GM10266 (cell line): ENCODE data around the gene HTR2A.
A peak's percentile ranks its signal among the peaks of the same experiment; 100 is the strongest.

Experiments
- DNase-seq: peaks from one replicate; pipeline ENCODE4 v3.0.0; 2012; ENCODE audit errors: extremely low spot score
- CTCF ChIP-seq: IDR thresholded peaks from 2 replicates; pipeline ENCODE4 v1.5.1; 2012; ENCODE audit warnings: mild to moderate bottlenecking, low read depth; ENCODE audit not compliant: control insufficient read depth, insufficient read depth; ENCODE audit errors: missing control alignments

HTR2A gene

GRCh38 chr13:46844431-46844830 is 52.4 kb downstream of the HTR2A start:
- DNase-seq, result no peak
- no peak for TF ChIP-seq CTCF

- TF ChIP-seq CTCF, result no peak
- DNase-seq, result no peak
Observed at GRCh38 chr13:46839399-46839798, 57.5 kb downstream of the HTR2A start.

- no peak for DNase-seq
- no peak for TF ChIP-seq CTCF
Observed at GRCh38 chr13:46834657-46835056, 62.2 kb downstream of the HTR2A start.

GRCh38 chr13:46831588-46832194 is 65.2 kb downstream of the HTR2A start:
- peak; percentile 73 for TF ChIP-seq CTCF
- DNase-seq, result peak; percentile 24

- DNase-seq, result no peak
Observed at GRCh38 chr13:46830405-46831005, 66.3 kb downstream of the HTR2A start.

GRCh38 chr13:46822551-46822950 is 74.3 kb downstream of the HTR2A start:
- TF ChIP-seq CTCF, result no peak
- no peak for DNase-seq

More at GRCh38 chr13:46830405-46831005, 66.3 kb downstream of the HTR2A start:
- TF ChIP-seq CTCF, result no peak

- no peak for TF ChIP-seq CTCF
- DNase-seq, result no peak
Observed at GRCh38 chr13:46817838-46818476, 78.9 kb downstream of the HTR2A start.
